ENCODE measurements around the gene TMEM151B.

- no peak for TF ChIP-seq ZNF850 (CRISPR knock-in tag; conservative IDR thresholded peaks at IDR 0.05)
- no peak for TF ChIP-seq EZH2 (conservative IDR thresholded peaks at IDR 0.05; ENCODE audit: low read depth, low read length)
- TF ChIP-seq POLR2AphosphoS5 (IDR thresholded peaks at IDR 0.05; ENCODE audit: low read depth, low read length) = no peak
- no peak for TF ChIP-seq KAT7 (CRISPR knock-in tag; IDR thresholded peaks at IDR 0.05; ENCODE audit: borderline replicate concordance)
- TF ChIP-seq SMC3 (IDR thresholded peaks at IDR 0.05; ENCODE audit: low read length) = no peak
Observed at GRCh38 chr6:44302856-44303255, 32.6 kb downstream of the TMEM151B start.

All from HepG2 (cell line).